Stimulated activated CD4-positive, alpha-beta T cell treated with anti-CD3 and anti-CD28 coated beads, TNF-alpha, amount 100 ng/mL, for 1 hour (primary cell): ENCODE results near the gene PRDM16.

Source experiments
- DNase-seq, 3 donors: peaks; one replicate each; pipeline ENCODE4 v3.0.0-alpha.2; 2020; ENCODE audit warnings: low read depth in 3 of 3, low spot score in 1 of 3

Gene PRDM16

GRCh38 chr1:3032371-3033039, 36.5 kb upstream of the PRDM16 start:
- DNase-seq: no peak

- DNase-seq: peak in 1 of 3 donors; percentile 16
Observed at GRCh38 chr1:3033040-3033789, 35.8 kb upstream of the PRDM16 start.

GRCh38 chr1:3033790-3034090, 35.3 kb upstream of the PRDM16 start:
- DNase-seq: no peak

- no peak for DNase-seq
Observed at GRCh38 chr1:3034162-3034561, 34.8 kb upstream of the PRDM16 start.

GRCh38 chr1:3034728-3035562, 34.1 kb upstream of the PRDM16 start:
- DNase-seq: no peak

- no peak for DNase-seq
Observed at GRCh38 chr1:3035563-3036446, 33.2 kb upstream of the PRDM16 start.

- no peak for DNase-seq
Observed at GRCh38 chr1:3036447-3037280, 32.3 kb upstream of the PRDM16 start.

- no peak for DNase-seq
Observed at GRCh38 chr1:3037281-3038040, 31.5 kb upstream of the PRDM16 start.

GRCh38 chr1:3038113-3038551, 30.9 kb upstream of the PRDM16 start:
- DNase-seq: no peak

- DNase-seq: no peak
Observed at GRCh38 chr1:3038571-3039181, 30.3 kb upstream of the PRDM16 start.

- no peak for DNase-seq
Observed at GRCh38 chr1:3040004-3040403, 29.0 kb upstream of the PRDM16 start.

GRCh38 chr1:3042481-3042880, 26.5 kb upstream of the PRDM16 start:
- no peak for DNase-seq

- no peak for DNase-seq
Observed at GRCh38 chr1:3049164-3049563, 19.8 kb upstream of the PRDM16 start.

- no peak for DNase-seq
Observed at GRCh38 chr1:3049905-3050304, 19.1 kb upstream of the PRDM16 start.

- no peak for DNase-seq
Observed at GRCh38 chr1:3050603-3051002, 18.4 kb upstream of the PRDM16 start.

- DNase-seq: no peak
Observed at GRCh38 chr1:3051270-3052268, 17.4 kb upstream of the PRDM16 start.

- no peak for DNase-seq
Observed at GRCh38 chr1:3052501-3052900, 16.5 kb upstream of the PRDM16 start.
